GM18526 (cell line): ENCODE data around the gene APCDD1.
A peak's percentile ranks its signal among the peaks of the same experiment; 100 is the strongest.

Experiments used
- POLR2A ChIP-seq: IDR thresholded peaks from 3 replicates; pipeline ENCODE4 v1.6.1; 2011; ENCODE audit not compliant: insufficient read length; ENCODE audit errors: extremely low read depth

The APCDD1 gene

GRCh38 chr18:10470429-10470828 lies 16.0 kb downstream of the APCDD1 start:
- no peak for TF ChIP-seq POLR2A

- TF ChIP-seq POLR2A = no peak
Measured at GRCh38 chr18:10471574-10471973, 17.1 kb downstream of the APCDD1 start.

DNA sequence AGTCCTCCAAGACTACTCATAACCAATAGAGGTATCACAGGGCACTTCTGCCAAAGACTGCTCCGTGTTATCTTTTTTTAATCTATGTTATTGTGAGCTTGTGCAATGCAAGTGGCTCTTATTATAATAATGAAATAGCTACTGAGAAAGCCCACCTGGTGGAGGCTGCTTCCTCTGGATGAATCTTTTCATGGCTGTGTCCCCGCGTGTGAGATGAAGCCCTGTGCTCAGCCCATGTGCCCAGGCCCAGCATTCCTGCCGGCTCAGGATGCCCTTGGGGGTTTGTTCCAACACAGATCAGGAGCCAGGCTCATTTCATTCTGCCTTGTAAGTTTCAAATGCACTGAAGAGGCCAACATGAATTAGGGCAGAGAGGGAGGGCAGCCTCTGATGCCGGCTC lies 18.7 kb downstream of the APCDD1 start:
- no peak for TF ChIP-seq POLR2A

- no peak for TF ChIP-seq POLR2A
Measured at GRCh38 chr18:10474309-10474708, 19.9 kb downstream of the APCDD1 start.

- TF ChIP-seq POLR2A = no peak
Measured at GRCh38 chr18:10475276-10475653, 20.8 kb downstream of the APCDD1 start.

DNA sequence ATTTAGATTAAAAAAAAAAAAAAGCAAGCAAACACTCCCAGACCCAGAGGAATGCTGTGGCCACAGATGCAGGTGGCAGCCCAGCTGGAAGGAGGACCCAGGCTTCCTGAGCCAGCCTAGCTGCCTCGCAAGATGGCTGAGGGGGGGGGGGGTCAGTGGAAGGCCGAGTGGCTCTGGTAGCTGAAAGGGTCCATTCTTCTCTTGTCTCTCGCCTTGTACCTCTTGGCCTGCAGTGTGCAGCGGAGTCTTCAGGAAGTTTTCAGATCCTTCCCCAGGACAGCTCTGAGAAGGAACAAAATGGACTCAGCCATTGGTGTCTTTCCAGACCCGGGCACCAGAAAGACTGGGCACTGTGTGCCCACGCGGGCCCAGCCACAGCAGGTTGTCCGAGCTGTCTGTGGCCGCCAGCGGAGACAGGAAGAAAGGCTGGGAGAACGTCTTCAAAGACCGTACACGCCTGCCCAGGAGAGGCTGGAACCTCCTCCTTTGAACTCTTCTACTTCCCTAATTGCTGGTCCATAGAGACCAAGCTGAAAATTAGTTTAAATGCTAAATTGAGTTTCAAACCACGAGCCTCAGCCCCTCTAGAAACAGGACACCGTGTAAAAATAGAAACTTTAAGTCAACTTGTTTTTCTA lies 21.3 kb downstream of the APCDD1 start:
- no peak for TF ChIP-seq POLR2A

- TF ChIP-seq POLR2A = no peak
Measured at GRCh38 chr18:10476338-10476791, 21.9 kb downstream of the APCDD1 start.

- no peak for TF ChIP-seq POLR2A
Measured at GRCh38 chr18:10477121-10477862, 22.9 kb downstream of the APCDD1 start.

DNA sequence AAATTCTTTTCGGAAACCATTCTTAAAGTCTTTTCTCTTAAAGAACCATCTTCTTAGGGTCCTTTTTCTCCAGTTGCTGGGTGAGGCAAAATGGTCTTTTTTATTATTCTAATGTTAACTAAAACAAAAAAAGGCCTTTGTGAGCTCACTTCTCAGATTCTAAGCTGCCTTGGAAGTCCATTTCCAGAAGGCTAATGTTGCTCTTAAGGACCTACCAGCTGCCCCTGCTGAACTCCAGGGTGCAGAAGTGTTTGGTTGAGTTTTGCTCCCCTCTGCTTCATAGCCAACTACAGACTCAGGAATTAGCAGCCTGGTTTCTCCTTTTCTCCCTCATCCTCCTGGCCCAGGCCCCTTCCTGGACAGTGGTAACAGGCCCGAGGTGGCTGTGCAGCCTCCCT lies 23.4 kb downstream of the APCDD1 start:
- no peak for TF ChIP-seq POLR2A

DNA sequence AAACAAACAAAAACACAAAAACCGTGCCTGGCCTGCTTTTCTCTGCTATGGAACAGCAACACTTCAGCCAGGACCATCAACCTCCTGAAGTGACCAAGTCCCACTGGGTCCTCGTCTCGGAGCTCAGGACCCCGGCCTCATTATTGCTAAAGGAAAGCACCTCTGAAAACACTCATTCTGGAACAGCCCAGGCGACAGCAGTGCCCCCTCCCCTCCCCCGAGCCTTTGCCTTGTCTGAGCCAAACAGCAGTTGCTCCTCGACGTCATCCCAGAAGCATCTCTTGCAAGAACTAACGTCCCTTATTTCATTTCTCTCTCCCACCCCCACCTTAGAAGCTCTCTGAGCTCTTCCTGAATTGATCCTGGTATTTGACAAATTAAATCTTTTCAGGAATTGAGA lies 27.4 kb downstream of the APCDD1 start:
- no peak for TF ChIP-seq POLR2A

GRCh38 chr18:10482363-10482984 lies 28.0 kb downstream of the APCDD1 start:
- no peak for TF ChIP-seq POLR2A

- TF ChIP-seq POLR2A = peak; percentile 12
Measured at GRCh38 chr18:10482985-10483949, 28.8 kb downstream of the APCDD1 start.

DNA sequence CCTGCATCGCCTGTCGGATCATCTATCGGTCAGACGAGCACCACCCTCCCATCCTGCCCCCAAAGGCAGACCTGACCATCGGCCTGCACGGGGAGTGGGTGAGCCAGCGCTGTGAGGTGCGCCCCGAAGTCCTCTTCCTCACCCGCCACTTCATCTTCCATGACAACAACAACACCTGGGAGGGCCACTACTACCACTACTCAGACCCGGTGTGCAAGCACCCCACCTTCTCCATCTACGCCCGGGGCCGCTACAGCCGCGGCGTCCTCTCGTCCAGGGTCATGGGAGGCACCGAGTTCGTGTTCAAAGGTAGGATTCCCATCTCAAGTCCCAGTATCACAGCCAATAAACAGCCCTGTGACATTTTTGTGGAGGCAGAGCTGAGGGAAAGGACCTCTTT lies 31.0 kb downstream of the APCDD1 start:
- no peak for TF ChIP-seq POLR2A

- no peak for TF ChIP-seq POLR2A
Measured at GRCh38 chr18:10486362-10486761, 31.9 kb downstream of the APCDD1 start.

GRCh38 chr18:10487154-10487553 lies 32.7 kb downstream of the APCDD1 start:
- no peak for TF ChIP-seq POLR2A
